GM21381 (cell line): ENCODE measurements around the gene CGB5.
"Not testable (repeated sequence)": the region's sequence is repeated elsewhere in the genome, so short reads cannot be mapped to it uniquely, and the experiment has no call there.

Source experiments
- ATAC-seq: cut with Tn5 transposase; IDR thresholded peaks from one replicate; pipeline ENCODE4 v1.9.1; 2021; ENCODE audit warnings: mild to moderate bottlenecking, moderate library complexity; ENCODE audit not compliant: unreplicated experiment

Gene CGB5

GRCh38 chr19:49020931-49021895 is 22.4 kb upstream of the CGB5 start:
- ATAC-seq, result no peak

DNA sequence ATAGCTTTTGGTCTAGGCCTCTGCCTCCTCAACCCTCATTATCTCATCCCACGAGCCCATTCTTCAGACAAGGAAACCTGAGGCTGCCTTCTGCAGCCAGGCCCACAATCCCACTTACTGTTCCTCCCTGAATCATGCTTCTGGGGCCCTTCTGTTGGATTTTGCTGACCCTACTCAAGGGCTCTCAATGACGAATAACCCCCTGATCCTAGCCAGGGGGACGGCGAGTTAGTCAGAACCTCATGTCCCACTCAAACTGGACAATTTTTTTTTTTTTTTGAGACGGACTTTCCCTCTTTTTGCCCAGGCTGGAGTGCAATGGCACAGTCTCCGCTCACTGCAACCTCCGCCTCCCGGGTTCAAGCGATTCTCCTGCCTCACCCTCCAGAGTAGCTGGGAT is 21.5 kb upstream of the CGB5 start:
- ATAC-seq, result no peak

DNA sequence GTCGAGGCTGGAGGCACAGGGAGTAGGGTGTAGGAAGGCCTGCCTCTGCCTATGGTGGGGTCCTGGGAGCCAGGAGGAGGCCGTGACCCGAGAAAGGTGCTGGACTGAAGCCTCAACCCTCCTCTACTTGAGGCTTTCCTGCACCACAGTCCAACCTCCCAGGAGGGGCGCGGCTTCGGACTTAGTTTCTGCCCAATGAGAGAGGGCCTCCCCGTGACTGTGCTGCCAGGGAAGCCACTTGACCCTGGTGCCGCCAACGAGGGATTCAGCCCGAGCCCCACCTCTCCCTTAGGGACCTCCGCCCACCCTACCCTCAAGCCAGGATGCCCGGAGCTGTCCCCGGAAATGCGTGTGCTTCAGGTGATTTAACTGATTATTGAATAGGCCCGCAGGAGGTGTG is 19.4 kb upstream of the CGB5 start, which contains the start of gene CGB3:
CGB3 (minus strand) TSS at position 101 of the 400 bp plus-strand sequence. CDS start 362 bp downstream, outside the sequence.
- not testable (repeated sequence) for ATAC-seq

- ATAC-seq, result not testable (repeated sequence)
These were observed 18.6 kb upstream of the CGB5 start for GRCh38 chr19:49025088-49025487.

- not testable (repeated sequence) for ATAC-seq
These were observed 18.0 kb upstream of the CGB5 start for GRCh38 chr19:49025599-49025998.

GRCh38 chr19:49028686-49029085 is 15.0 kb upstream of the CGB5 start:
- ATAC-seq, result not testable (repeated sequence)

GRCh38 chr19:49029749-49030148 is 13.9 kb upstream of the CGB5 start:
- not testable (repeated sequence) for ATAC-seq

GRCh38 chr19:49030323-49030722 is 13.3 kb upstream of the CGB5 start:
- ATAC-seq, result not testable (repeated sequence)

DNA sequence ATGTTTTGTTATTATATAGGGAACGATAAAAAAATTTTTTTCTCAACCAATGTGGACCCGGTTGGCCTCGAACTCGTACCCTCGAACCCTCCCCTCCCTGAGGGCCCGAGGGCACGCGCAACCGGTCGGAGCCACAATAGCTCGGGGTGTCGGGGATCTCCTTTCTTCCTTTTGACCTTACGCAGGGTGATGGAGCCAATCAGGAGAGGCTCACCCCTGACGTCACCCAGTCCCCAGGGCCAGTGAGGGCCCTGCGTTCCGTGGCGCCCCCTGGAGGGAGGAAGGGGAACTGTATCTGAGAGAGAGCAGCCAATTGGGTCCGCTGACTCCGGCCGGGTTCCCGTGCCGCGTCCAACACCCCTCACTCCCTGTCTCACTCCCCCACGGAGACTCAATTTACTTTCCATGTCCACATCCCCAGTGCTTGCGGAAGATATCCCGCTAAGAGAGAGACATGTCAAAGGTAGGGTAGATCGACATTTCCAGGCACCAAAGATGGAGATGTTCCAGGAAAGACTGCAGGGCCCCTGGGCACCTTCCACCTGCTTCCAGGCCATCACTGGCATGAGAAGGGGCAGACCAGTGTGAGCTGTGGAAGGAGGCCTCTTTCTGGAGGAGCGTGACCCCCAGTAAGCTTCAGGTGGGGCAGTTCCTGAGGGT is 11.9 kb upstream of the CGB5 start, which contains the start of gene CGB2:
CGB2 (plus strand) TSS at position 249 of the 660 bp plus-strand sequence; CDS start at position 455, 206 bp downstream.
- ATAC-seq, result not testable (repeated sequence)

- ATAC-seq, result not testable (repeated sequence)
These were observed 6.8 kb upstream of the CGB5 start, which contains the start of gene CGB1 for GRCh38 chr19:49036815-49037214. Gene CGB1 (minus strand): TSS chr19:49036895. CDS start chr19:49036711, 184 bp downstream.

DNA sequence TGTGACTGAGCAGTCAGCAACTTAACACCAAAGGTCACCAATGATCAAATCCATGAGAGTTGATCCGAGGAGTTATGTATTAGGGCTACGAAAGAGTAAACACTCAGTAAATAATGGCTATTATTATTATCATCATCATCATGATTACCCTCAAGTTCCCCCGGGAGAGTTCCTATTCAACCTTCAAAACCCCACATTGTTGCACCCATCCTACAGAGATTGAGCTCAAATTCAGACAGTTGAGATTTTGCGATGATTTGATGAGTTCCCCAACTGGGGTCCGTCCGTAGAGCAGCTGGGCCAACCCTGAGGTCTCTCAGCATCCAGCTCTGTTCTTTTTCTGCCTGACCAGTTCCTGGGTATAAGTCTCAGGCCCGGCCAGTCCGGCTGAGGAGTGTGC is 5.5 kb upstream of the CGB5 start:
- not testable (repeated sequence) for ATAC-seq

DNA sequence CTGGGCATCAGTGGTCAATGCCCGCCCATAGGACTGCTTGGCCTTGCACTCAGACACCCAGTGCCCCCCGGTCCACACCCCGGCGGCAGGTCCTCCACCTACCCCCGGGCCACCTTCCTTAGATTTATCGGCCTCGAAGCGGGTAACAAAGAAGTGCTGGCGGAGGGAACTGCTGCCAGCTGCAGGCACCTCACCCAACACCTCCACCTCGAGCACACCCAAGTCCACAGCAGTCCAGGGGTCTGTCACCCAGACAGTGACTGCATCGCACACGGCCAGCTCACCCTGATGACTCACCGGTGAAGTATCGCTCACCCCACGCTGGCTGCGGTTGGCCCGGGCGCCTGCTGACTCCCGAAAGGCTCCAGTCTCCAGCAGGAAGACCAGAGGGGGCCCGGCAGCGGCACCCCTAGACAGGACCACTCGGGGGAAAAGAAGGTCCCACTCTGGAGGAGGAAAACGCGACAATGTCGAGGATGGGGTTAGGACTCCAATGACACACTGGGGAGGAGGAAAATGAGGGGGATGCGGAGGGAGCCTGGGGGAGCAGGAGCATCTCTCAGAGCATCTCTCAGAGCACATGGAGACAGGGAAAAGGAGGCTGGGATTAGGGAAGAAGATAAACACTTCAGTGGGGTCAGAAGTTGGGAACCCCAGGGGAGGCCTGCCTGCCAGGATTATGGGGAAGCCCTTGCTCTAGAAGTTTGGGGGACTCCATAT is 4.9 kb upstream of the CGB5 start:
- ATAC-seq, result not testable (repeated sequence)

DNA sequence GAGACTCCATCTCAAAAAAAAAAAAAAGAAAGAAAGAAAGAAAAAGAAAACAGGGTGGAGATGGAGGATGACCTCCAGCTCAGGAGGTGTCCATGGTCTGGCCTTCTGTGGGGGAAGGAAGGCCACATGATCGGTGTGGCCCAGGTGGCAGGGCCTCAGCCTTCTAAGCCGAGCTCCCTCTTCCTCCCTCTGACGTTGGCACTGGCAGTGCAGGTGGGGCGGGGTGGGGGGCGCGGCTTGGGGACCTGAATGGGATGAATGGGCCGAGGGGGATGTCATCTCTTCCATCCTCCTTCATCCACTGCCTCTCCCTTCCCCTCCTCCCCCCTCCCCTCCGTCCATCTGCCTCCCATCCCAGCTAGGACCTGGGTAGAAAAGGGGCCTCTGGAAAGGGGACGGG is 3.9 kb upstream of the CGB5 start:
- not testable (repeated sequence) for ATAC-seq

GRCh38 chr19:49042177-49042576 is 1.5 kb upstream of the CGB5 start:
- no peak for ATAC-seq

DNA sequence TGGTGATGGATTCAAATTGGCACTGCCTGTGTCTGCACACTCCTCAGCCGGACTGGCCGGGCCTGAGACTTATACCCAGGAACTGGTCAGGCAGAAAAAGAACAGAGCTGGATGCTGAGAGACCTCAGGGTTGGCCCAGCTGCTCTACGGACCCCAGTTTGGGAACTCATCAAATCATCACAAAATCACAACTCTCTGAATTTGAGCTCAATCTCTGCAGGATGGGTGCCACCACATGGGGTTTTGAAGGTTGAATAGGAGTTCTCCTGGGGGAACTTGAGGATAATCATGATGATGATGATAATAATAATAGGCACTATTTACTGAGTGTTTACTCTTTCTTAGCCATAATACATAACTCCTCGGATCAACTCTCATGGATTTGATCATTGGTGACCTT is 982 bp upstream of the CGB5 start:
- not testable (repeated sequence) for ATAC-seq

- ATAC-seq, result not testable (repeated sequence)
These were observed 5.4 kb downstream of the CGB5 start, which contains the start of gene CGB8 for GRCh38 chr19:49049011-49049410. Gene CGB8 (minus strand): TSS chr19:49049111. CDS start chr19:49048739, 372 bp downstream.

DNA sequence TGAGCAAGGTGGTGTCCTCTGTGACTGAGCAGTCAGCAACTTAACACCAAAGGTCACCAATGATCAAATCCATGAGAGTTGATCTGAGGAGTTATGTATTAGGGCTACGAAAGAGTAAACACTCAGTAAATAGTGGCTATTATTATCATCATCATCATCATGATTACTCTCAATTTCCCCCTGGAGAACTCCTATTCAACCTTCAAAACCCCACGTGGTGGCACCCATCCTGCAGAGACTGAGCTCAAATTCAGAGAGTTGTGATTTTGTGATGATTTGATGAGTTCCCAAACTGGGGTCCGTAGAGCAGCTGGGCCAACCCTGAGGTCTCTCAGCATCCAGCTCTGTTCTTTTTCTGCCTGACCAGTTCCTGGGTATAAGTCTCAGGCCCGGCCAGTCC is 6.2 kb downstream of the CGB5 start:
- not testable (repeated sequence) for ATAC-seq

DNA sequence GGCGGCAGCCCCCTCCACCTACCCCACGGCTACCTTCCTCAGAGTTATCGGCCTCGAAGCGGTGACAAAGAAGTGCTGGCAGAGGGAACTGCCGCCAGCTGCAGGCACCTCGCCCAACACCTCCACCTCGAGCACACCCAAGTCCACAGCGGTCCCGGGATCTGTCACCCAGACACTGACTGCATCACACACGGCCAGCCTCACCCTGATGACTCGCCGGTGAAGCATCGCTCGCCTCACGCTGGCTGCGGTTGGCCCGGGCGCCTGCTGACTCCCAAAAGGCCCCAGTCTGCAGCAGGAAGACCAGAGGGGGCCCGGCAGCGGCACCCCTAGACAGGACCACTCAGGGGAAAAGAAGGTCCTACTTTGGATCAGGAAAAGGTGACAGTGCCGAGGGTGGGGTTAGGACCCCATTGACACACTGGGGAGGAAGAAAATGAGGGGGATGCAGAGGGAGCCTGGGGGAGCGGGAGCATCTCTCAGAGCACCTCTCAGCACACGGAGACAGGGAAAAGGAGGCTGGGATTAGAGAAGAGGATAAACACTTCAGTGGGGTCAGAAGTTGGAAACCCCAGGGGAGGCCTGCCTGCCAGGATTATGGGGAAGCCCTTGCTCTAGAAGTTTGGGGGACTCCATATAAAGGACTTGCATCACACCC is 6.9 kb downstream of the CGB5 start:
- not testable (repeated sequence) for ATAC-seq

GRCh38 chr19:49056101-49056901 is 12.7 kb downstream of the CGB5 start:
- ATAC-seq, result peak; percentile 61
